Measurements from ENCODE around the gene ARHGAP15.

ARHGAP15 gene

GRCh38 chr2:143344780-143345179, 215.6 kb downstream of the ARHGAP15 start:
- DNase-seq (ENCODE audit: low spot score) = no peak

GRCh38 chr2:143345887-143346787, 216.9 kb downstream of the ARHGAP15 start:
- no peak for DNase-seq (ENCODE audit: low spot score)

GRCh38 chr2:143347271-143347695, 218.1 kb downstream of the ARHGAP15 start:
- no peak for DNase-seq (ENCODE audit: low spot score)

- DNase-seq (ENCODE audit: low spot score) = no peak
These were observed 218.7 kb downstream of the ARHGAP15 start for GRCh38 chr2:143347901-143348414.

- no peak for DNase-seq (ENCODE audit: low spot score)
These were observed 225.0 kb downstream of the ARHGAP15 start for GRCh38 chr2:143354050-143354750.

GRCh38 chr2:143355870-143356269, 226.7 kb downstream of the ARHGAP15 start:
- DNase-seq (ENCODE audit: low spot score) = no peak

GRCh38 chr2:143356336-143356735, 227.1 kb downstream of the ARHGAP15 start:
- no peak for DNase-seq (ENCODE audit: low spot score)

GRCh38 chr2:143356736-143357446, 227.7 kb downstream of the ARHGAP15 start:
- no peak for DNase-seq (ENCODE audit: low spot score)

- DNase-seq (ENCODE audit: low spot score) = no peak
These were observed 228.7 kb downstream of the ARHGAP15 start for GRCh38 chr2:143357966-143358365.

GRCh38 chr2:143361346-143361745, 232.1 kb downstream of the ARHGAP15 start:
- DNase-seq (ENCODE audit: low spot score) = no peak

GRCh38 chr2:143371616-143372015, 242.4 kb downstream of the ARHGAP15 start:
- no peak for DNase-seq (ENCODE audit: low spot score)

- DNase-seq (ENCODE audit: low spot score) = no peak
These were observed 246.2 kb downstream of the ARHGAP15 start for GRCh38 chr2:143375384-143375880.

GRCh38 chr2:143378996-143379395, 249.8 kb downstream of the ARHGAP15 start:
- DNase-seq (ENCODE audit: low spot score) = no peak

- no peak for DNase-seq (ENCODE audit: low spot score)
These were observed 250.7 kb downstream of the ARHGAP15 start for GRCh38 chr2:143379955-143380354.

GRCh38 chr2:143382573-143382972, 253.4 kb downstream of the ARHGAP15 start:
- no peak for DNase-seq (ENCODE audit: low spot score)

- no peak for DNase-seq (ENCODE audit: low spot score)
These were observed 253.8 kb downstream of the ARHGAP15 start for GRCh38 chr2:143383016-143383415.

- no peak for DNase-seq (ENCODE audit: low spot score)
These were observed 254.9 kb downstream of the ARHGAP15 start for GRCh38 chr2:143384111-143384510.

GRCh38 chr2:143390171-143390570, 261.0 kb downstream of the ARHGAP15 start:
- DNase-seq (ENCODE audit: low spot score) = no peak

GRCh38 chr2:143392358-143392757, 263.1 kb downstream of the ARHGAP15 start:
- DNase-seq (ENCODE audit: low spot score) = no peak

- no peak for DNase-seq (ENCODE audit: low spot score)
These were observed 264.8 kb downstream of the ARHGAP15 start for GRCh38 chr2:143394062-143394461.

GRCh38 chr2:143397884-143398614, 268.8 kb downstream of the ARHGAP15 start:
- no peak for DNase-seq (ENCODE audit: low spot score)
